Fibroblast of lung (primary cell): ENCODE results near the gene SEMA3B. TPM values are rescaled to one million over a fixed set of nuclear protein-coding genes. Genes with fewer than 3 reads are reported as not detected.
A peak's percentile ranks its signal among the peaks of the same experiment; 100 is the strongest.

ENCODE experiments used
- DNase-seq, 2 donors: peaks; one replicate each; pipeline versions ENCODE4 v3.0.0 to v3.0.0-alpha.2; 2010; ENCODE audit warnings: low read depth in 2 of 2
- H2AFZ ChIP-seq: 2 replicates; pipeline ENCODE4 v1.5.1; 2012; ENCODE audit warnings: low read length, control low read depth, inconsistent platforms
- H3K27ac ChIP-seq: 2 replicates; pipeline ENCODE4 v1.5.1; 2011; ENCODE audit warnings: low read length, control low read depth; ENCODE audit not compliant: insufficient read depth
- H3K27me3 ChIP-seq: 2 replicates; pipeline ENCODE4 v1.5.1; 2011; ENCODE audit warnings: mild to moderate bottlenecking, low read length; ENCODE audit not compliant: control insufficient read depth, insufficient read depth
- H3K36me3 ChIP-seq: 2 replicates; pipeline ENCODE4 v1.5.1; 2011; ENCODE audit warnings: low read length; ENCODE audit not compliant: control insufficient read depth, insufficient read depth
- H3K4me1 ChIP-seq: 2 replicates; pipeline ENCODE4 v1.5.1; 2011; ENCODE audit warnings: low read length; ENCODE audit not compliant: control insufficient read depth, insufficient read depth; ENCODE audit errors: extremely low read depth
- H3K4me2 ChIP-seq: 2 replicates; pipeline ENCODE4 v1.5.1; 2011; ENCODE audit warnings: low read length, control low read depth; ENCODE audit not compliant: insufficient read depth; ENCODE audit errors: extremely low read depth
- H3K4me3 ChIP-seq, 4 experiments: fragments of 200-600 bp in 1 of 4; sonication (generic) in 1 of 4; replicated peaks in 1 of 4; 2 replicates each; pipeline ENCODE4 v1.5.1; 2011 to 2016; ENCODE audit warnings: low read length in 4 of 4, low read depth in 3 of 4, mild to moderate bottlenecking in 3 of 4, control low read depth in 2 of 4, inconsistent platforms in 1 of 4, mixed read lengths in 1 of 4; ENCODE audit not compliant: insufficient read depth in 1 of 4; ENCODE audit errors: control extremely low read depth in 1 of 4
- H3K79me2 ChIP-seq: 2 replicates; pipeline ENCODE4 v1.5.1; 2012; ENCODE audit warnings: mild to moderate bottlenecking, low read length, inconsistent platforms; ENCODE audit not compliant: control insufficient read depth, insufficient read depth
- H3K9ac ChIP-seq: 2 replicates; pipeline ENCODE4 v1.5.1; 2011; ENCODE audit warnings: mild to moderate bottlenecking, low read length, control low read depth; ENCODE audit not compliant: insufficient read depth
- H3K9me3 ChIP-seq: 2 replicates; pipeline ENCODE4 v1.5.1; 2012; ENCODE audit warnings: low read depth, low read length; ENCODE audit not compliant: control insufficient read depth, insufficient read depth
- H4K20me1 ChIP-seq: 2 replicates; pipeline ENCODE4 v1.5.1; 2011; ENCODE audit warnings: low read length; ENCODE audit not compliant: control insufficient read depth, insufficient read depth; ENCODE audit errors: extremely low read depth
- CTCF ChIP-seq, 2 donors: IDR thresholded peaks in 1 of 2; conservative IDR thresholded peaks in 1 of 2; 1 replicate in 1 of 2; 2 replicates in 1 of 2; pipeline ENCODE4 v1.5.1; 2011 to 2012; ENCODE audit warnings: low read length in 2 of 2, control low read depth in 1 of 2, inconsistent platforms in 1 of 2, low read depth in 1 of 2, mild to moderate bottlenecking in 1 of 2
- EZH2 ChIP-seq: IDR thresholded peaks from 2 replicates; pipeline ENCODE4 v1.5.1; 2012; ENCODE audit warnings: low read length, control low read depth, mild to moderate bottlenecking; ENCODE audit errors: missing control alignments
- polyA plus RNA-seq, 2 donors: library from polyadenylated mRNA; depleted of rRNA in 1 of 2; stranded (reverse) in 1 of 2; unstranded in 1 of 2; fragments of >200 nt; gene quantifications; 2 replicates each; pipeline ENCODE4 v1.2.1, GENCODE V29; 2011 to 2012; ENCODE audit warnings: missing spikeins in 1 of 2
- total RNA-seq: library from RNA; depleted of rRNA; stranded (reverse); fragments of >200 nt; gene quantifications from 2 replicates; pipeline ENCODE4 v1.2.1, GENCODE V29; 2014

Gene SEMA3B
- total and polyA plus RNA-seq, 2 donors (not counting 1 experiment from before 2014, with no cell fraction given): 23.5 to 85.2 TPM

DNA sequence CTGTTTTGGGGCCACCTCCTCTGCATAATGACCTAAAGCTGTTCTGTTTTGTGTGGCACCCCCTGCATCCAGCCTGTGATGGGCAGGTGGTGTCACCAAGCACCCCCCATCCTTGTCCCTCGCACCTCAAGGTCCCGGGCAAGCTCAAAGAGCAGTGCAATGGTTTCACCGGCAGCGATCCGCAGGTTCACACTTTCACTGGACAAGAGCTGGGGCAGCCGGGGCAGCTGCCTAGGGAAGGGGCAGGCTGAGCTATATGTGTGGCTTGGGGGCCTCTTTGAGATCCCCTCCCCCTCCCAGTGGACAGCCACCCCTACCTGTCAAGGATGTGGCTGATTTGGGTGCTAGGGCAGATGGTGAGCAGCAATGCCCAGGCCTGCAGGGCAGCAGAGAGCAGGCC lies 20.2 kb downstream of the SEMA3B start:
- TF ChIP-seq EZH2: no peak
- TF ChIP-seq CTCF (conservative IDR thresholded peaks at IDR 0.05 in 1 of 2, IDR thresholded peaks at IDR 0.05 in 1 of 2; ENCODE audit: low read depth in 1 of 2, low read length in 2 of 2): no peak
- H3K9ac ChIP-seq: no peak overlapping the region
- H3K27me3 ChIP-seq: no peaks in the 10 kb centered on the region
- no peaks in the 10 kb centered on the region for H3K9me3 ChIP-seq
- H3K4me1 ChIP-seq: peaks cover 5% of the 10 kb centered on the region
- H2AFZ ChIP-seq: no peak overlapping the region
- no peak for DNase-seq
- no peak overlapping the region for H3K4me3 ChIP-seq
- peaks cover 14% of the 10 kb centered on the region for H3K36me3 ChIP-seq
- H4K20me1 ChIP-seq: no peaks in the 10 kb centered on the region
- no peak overlapping the region for H3K27ac ChIP-seq
- no peak overlapping the region for H3K4me2 ChIP-seq
- peaks cover 19% of the 10 kb centered on the region for H3K79me2 ChIP-seq

GRCh38 chr3:50290161-50290641 lies 21.3 kb downstream of the SEMA3B start:
- Histone ChIP-seq H3K79me2 (peaks cover 19% of the 10 kb centered on the region), H3K27ac (no peak overlapping the region), H3K27me3 (no peaks in the 10 kb centered on the region), H3K9me3 (no peaks in the 10 kb centered on the region), H3K4me1 (peaks cover 5% of the 10 kb centered on the region), H3K36me3 (peaks cover 14% of the 10 kb centered on the region), H3K4me3 (no peak overlapping the region), H4K20me1 (no peaks in the 10 kb centered on the region), H2AFZ (no peak overlapping the region), H3K4me2 (no peak overlapping the region), H3K9ac (no peak overlapping the region)
- DNase-seq: no peak
- TF ChIP-seq CTCF (conservative IDR thresholded peaks at IDR 0.05 in 1 of 2, IDR thresholded peaks at IDR 0.05 in 1 of 2; ENCODE audit: low read depth in 1 of 2, low read length in 2 of 2) (no peak), EZH2 (no peak)

GRCh38 chr3:50292159-50293078 lies 23.5 kb downstream of the SEMA3B start, which contains the start of gene IFRD2:
Gene IFRD2, minus strand, starts transcription at chr3:50292429. Its CDS starts 155 bp downstream, at chr3:50292274.
- Histone ChIP-seq H3K36me3 (peaks cover 16% of the 10 kb centered on the region), H3K27me3 (no peaks in the 10 kb centered on the region), H3K4me1 (peaks cover 5% of the 10 kb centered on the region), H3K9me3 (no peaks in the 10 kb centered on the region), H3K27ac (peak within 1 kb of the TSS; percentile 93), H2AFZ (peak within 1 kb of the TSS; percentile 53), H3K4me3 (peak within 1 kb of the TSS; percentile 79 to 97 (median 93)), H3K4me2 (peak within 1 kb of the TSS; percentile 99), H3K9ac (peak within 1 kb of the TSS; percentile 79), H4K20me1 (no peaks in the 10 kb centered on the region), H3K79me2 (peaks cover 19% of the 10 kb centered on the region)
- peak; percentile 97 for DNase-seq
- no peak for TF ChIP-seq CTCF (conservative IDR thresholded peaks at IDR 0.05 in 1 of 2, IDR thresholded peaks at IDR 0.05 in 1 of 2; ENCODE audit: low read depth in 1 of 2, low read length in 2 of 2)
- TF ChIP-seq EZH2: no peak
